ENCODE measurements around the gene RASSF3. TPM values are rescaled to one million over a fixed set of nuclear protein-coding genes. Genes with fewer than 3 reads are reported as not detected.

Gene RASSF3
- total RNA-seq, 2 experiments from 2014 or later: 118 to 127 TPM

DNA sequence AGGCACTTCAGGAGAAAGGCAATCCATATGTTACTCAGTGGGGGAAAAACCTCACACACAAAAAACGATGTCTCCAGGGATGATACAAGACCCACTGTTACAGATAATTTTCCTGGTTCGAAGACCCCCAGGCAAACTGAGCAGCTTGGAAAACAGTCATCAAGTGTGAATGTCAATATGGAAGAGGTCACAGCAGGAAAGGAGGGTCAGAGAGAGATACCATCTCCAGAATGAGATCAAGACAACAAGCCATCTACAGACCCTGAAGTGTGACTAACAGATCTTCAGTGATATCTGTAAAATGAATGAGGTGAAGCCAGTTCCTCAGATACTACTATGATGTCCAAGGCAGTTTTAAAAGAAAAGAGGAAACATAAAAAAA lies 120.3 kb downstream of the RASSF3 start:
- intact Hi-C loops (cut with DNase I, micrococcal nuclease): no loop called here
- H3K9me3 ChIP-seq (ENCODE audit: control insufficient read depth in 1 of 2, insufficient read depth in 1 of 2, low read length in 2 of 2): no peaks in the 10 kb centered on the region
- H3K4me1 ChIP-seq (ENCODE audit: insufficient read depth, low read length): peaks cover 11% of the 10 kb centered on the region
- Mint-ChIP-seq H3K4me1 (ENCODE audit: low read depth) (peaks cover 16% of the 10 kb centered on the region), H3K27me3 (no peaks in the 10 kb centered on the region), H3K4me3 (no peak overlapping the region), H3K36me3 (ENCODE audit: low read depth) (peaks cover 73% of the 10 kb centered on the region), H3K27ac (peak overlapping the region; percentile 83), H3K9me3 (no peaks in the 10 kb centered on the region)
- H3K27ac ChIP-seq (ENCODE audit: low read depth in 1 of 2, low read length in 2 of 2): peak overlapping the region in 1 of 2 donors; percentile 68
- ChIA-PET CTCF (no interaction called here), POLR2A (interaction anchor here (0.5 kb wide), 1 partner anchor 106 kb away, joined by 5 read pairs; no protein-coding TSS in a partner anchor)
- TF ChIP-seq, protein P1, sequence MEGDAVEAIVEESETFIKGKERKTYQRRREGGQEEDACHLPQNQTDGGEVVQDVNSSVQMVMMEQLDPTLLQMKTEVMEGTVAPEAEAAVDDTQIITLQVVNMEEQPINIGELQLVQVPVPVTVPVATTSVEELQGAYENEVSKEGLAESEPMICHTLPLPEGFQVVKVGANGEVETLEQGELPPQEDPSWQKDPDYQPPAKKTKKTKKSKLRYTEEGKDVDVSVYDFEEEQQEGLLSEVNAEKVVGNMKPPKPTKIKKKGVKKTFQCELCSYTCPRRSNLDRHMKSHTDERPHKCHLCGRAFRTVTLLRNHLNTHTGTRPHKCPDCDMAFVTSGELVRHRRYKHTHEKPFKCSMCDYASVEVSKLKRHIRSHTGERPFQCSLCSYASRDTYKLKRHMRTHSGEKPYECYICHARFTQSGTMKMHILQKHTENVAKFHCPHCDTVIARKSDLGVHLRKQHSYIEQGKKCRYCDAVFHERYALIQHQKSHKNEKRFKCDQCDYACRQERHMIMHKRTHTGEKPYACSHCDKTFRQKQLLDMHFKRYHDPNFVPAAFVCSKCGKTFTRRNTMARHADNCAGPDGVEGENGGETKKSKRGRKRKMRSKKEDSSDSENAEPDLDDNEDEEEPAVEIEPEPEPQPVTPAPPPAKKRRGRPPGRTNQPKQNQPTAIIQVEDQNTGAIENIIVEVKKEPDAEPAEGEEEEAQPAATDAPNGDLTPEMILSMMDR (IDR thresholded peaks at IDR 0.05): no peak
- ATAC-seq (ENCODE audit: poor library complexity) (no peak), DNase-seq (no peak)
- H3K4me3 ChIP-seq (ENCODE audit: low read length): no peak overlapping the region
- H3K36me3 ChIP-seq (ENCODE audit: insufficient read depth, low read length): peaks cover 24% of the 10 kb centered on the region
- H3K27me3 ChIP-seq (ENCODE audit: control insufficient read depth in 1 of 2, insufficient read depth in 2 of 2, low read length in 2 of 2): no peaks in the 10 kb centered on the region

DNA sequence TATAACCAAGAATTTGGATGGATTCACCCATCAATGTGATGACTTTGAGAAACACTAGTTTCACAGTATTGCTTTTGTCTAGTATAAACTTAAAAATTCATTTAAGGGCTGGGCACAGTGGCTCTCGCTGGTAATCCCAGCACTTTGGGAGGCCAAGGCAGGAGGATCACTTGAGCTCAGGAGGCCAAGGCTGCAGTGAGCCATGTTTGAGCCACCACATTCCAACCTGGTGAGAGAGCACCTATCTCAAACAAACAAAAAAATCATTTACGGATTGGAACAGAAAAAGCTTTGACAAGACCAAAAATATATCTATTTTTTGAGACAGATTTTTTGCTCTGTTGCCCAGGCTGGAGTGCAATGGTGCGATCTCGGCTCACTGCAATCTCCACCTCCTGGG lies 121.4 kb downstream of the RASSF3 start:
- no peak overlapping the region for H3K4me3 Mint-ChIP-seq
- DNase-seq (no peak), ATAC-seq (ENCODE audit: poor library complexity) (no peak)
- peaks cover 11% of the 10 kb centered on the region for H3K4me1 ChIP-seq (ENCODE audit: insufficient read depth, low read length)
- ChIA-PET POLR2A (no interaction called here), CTCF (no interaction called here)
- no peaks in the 10 kb centered on the region for H3K9me3 ChIP-seq (ENCODE audit: control insufficient read depth in 1 of 2, insufficient read depth in 1 of 2, low read length in 2 of 2)
- no peaks in the 10 kb centered on the region for H3K9me3 Mint-ChIP-seq
- H3K36me3 Mint-ChIP-seq (ENCODE audit: low read depth): peaks cover 75% of the 10 kb centered on the region
- intact Hi-C loops (cut with DNase I, micrococcal nuclease): no loop called here
- no peaks in the 10 kb centered on the region for H3K27me3 Mint-ChIP-seq
- peaks cover 16% of the 10 kb centered on the region for H3K4me1 Mint-ChIP-seq (ENCODE audit: low read depth)
- peaks cover 35% of the 10 kb centered on the region for H3K36me3 ChIP-seq (ENCODE audit: insufficient read depth, low read length)
- TF ChIP-seq, protein P1 (IDR thresholded peaks at IDR 0.05): no peak
- H3K4me3 ChIP-seq (ENCODE audit: low read length): no peak overlapping the region
- H3K27ac Mint-ChIP-seq: peak overlapping the region; percentile 25
- H3K27ac ChIP-seq (ENCODE audit: low read depth in 1 of 2, low read length in 2 of 2): no peak overlapping the region
- no peaks in the 10 kb centered on the region for H3K27me3 ChIP-seq (ENCODE audit: control insufficient read depth in 1 of 2, insufficient read depth in 2 of 2, low read length in 2 of 2)

DNA sequence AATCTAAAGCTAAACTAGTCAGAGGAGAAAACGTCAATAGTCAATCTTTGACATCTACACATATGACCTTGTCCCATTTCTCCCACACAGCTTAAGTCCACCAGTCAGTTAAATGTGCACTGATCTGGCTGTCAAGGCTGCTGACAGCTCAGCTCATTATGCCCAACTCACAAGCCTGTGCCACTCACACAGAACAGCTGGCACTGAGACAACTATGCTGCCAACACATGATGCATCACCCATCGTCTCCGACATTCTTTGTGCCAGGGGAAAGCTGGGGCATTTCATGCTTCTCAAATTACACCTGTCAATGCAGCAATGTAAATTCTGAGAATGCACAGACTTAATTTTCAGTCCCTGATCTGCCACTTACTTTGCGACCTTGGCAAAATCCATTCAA lies 123.6 kb downstream of the RASSF3 start:
- intact Hi-C loops (cut with DNase I, micrococcal nuclease): no loop called here
- Mint-ChIP-seq H3K4me3 (no peak overlapping the region), H3K27me3 (no peaks in the 10 kb centered on the region), H3K9me3 (no peaks in the 10 kb centered on the region), H3K4me1 (ENCODE audit: low read depth) (peaks cover 27% of the 10 kb centered on the region), H3K27ac (peak overlapping the region; percentile 30), H3K36me3 (ENCODE audit: low read depth) (peaks cover 82% of the 10 kb centered on the region)
- TF ChIP-seq, protein P1 (IDR thresholded peaks at IDR 0.05): no peak
- no peak for ATAC-seq (ENCODE audit: poor library complexity)
- no peak for DNase-seq
- Histone ChIP-seq H3K36me3 (ENCODE audit: insufficient read depth, low read length) (peaks cover 34% of the 10 kb centered on the region), H3K27ac (ENCODE audit: low read depth in 1 of 2, low read length in 2 of 2) (no peak overlapping the region), H3K4me1 (ENCODE audit: insufficient read depth, low read length) (peaks cover 18% of the 10 kb centered on the region), H3K27me3 (ENCODE audit: control insufficient read depth in 1 of 2, insufficient read depth in 2 of 2, low read length in 2 of 2) (no peaks in the 10 kb centered on the region), H3K4me3 (ENCODE audit: low read length) (no peak overlapping the region), H3K9me3 (ENCODE audit: control insufficient read depth in 1 of 2, insufficient read depth in 1 of 2, low read length in 2 of 2) (no peaks in the 10 kb centered on the region)
- CTCF ChIA-PET: no interaction called here
- POLR2A ChIA-PET: no interaction called here
